ENCODE results near the gene OSBPL10. TPM values are rescaled to one million over a fixed set of nuclear protein-coding genes. Genes with fewer than 3 reads are reported as not detected.
"Not testable (repeated sequence)": the region's sequence is repeated elsewhere in the genome, so short reads cannot be mapped to it uniquely, and the experiment has no call there.

Gene OSBPL10
- total and polyA plus RNA-seq, 8 donors: 26.6 to 42.6 (median 38.6) TPM

DNA sequence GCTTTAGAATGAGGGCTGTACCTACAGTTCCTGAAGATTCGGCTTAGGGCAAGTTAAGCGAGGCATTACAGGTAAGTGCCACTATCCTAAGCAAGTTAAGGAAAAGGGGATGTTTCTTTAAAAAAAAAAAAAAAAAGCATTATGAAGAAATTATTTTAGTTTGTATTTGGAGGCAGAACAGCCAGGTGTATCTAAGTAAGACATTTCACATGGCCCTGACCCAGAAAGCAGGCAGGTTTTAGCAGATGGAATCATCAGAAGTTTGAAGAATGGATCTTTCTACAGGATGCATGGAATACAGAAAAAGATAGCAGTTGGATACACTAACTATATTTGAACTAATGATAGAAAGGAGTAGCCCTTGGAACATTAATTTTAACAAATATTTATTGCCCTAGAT, 105.6 kb downstream of the OSBPL10 start:
- no peak for DNase-seq
- H3K4me1 ChIP-seq: no peaks in the 10 kb centered on the region
- ATAC-seq: no peak
- no peak overlapping the region for H3K27ac ChIP-seq
- H3K4me3 ChIP-seq: no peak overlapping the region
- intact Hi-C loops (cut with DNase I): no loop called here
- no peaks in the 10 kb centered on the region for H3K9me3 ChIP-seq
- H3K36me3 ChIP-seq: no peaks in the 10 kb centered on the region
- H3K27me3 ChIP-seq: no peaks in the 10 kb centered on the region
- TF ChIP-seq, protein P1, sequence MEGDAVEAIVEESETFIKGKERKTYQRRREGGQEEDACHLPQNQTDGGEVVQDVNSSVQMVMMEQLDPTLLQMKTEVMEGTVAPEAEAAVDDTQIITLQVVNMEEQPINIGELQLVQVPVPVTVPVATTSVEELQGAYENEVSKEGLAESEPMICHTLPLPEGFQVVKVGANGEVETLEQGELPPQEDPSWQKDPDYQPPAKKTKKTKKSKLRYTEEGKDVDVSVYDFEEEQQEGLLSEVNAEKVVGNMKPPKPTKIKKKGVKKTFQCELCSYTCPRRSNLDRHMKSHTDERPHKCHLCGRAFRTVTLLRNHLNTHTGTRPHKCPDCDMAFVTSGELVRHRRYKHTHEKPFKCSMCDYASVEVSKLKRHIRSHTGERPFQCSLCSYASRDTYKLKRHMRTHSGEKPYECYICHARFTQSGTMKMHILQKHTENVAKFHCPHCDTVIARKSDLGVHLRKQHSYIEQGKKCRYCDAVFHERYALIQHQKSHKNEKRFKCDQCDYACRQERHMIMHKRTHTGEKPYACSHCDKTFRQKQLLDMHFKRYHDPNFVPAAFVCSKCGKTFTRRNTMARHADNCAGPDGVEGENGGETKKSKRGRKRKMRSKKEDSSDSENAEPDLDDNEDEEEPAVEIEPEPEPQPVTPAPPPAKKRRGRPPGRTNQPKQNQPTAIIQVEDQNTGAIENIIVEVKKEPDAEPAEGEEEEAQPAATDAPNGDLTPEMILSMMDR (IDR thresholded peaks at IDR 0.05): no peak

- no peak overlapping the region for H3K4me3 ChIP-seq
- TF ChIP-seq, protein P1 (IDR thresholded peaks at IDR 0.05): no peak
- H3K4me1 ChIP-seq: no peaks in the 10 kb centered on the region
- ATAC-seq (no peak), DNase-seq (no peak)
- H3K36me3 ChIP-seq: no peaks in the 10 kb centered on the region
- no peak overlapping the region for H3K27ac ChIP-seq
- H3K27me3 ChIP-seq: no peaks in the 10 kb centered on the region
- H3K9me3 ChIP-seq: no peaks in the 10 kb centered on the region
- intact Hi-C loops (cut with DNase I): no loop called here
Measured at GRCh38 chr3:31873254-31873820, 107.7 kb downstream of the OSBPL10 start.

- TF ChIP-seq, protein P1 (IDR thresholded peaks at IDR 0.05): no peak
- intact Hi-C loops (cut with DNase I): no loop called here
- no peak for DNase-seq
- H3K27ac ChIP-seq: no peak overlapping the region
- ATAC-seq: no peak
- no peaks in the 10 kb centered on the region for H3K27me3 ChIP-seq
- H3K36me3 ChIP-seq: no peaks in the 10 kb centered on the region
- H3K4me1 ChIP-seq: no peaks in the 10 kb centered on the region
- H3K4me3 ChIP-seq: no peak overlapping the region
- no peaks in the 10 kb centered on the region for H3K9me3 ChIP-seq
Measured at GRCh38 chr3:31871939-31872507, 109.0 kb downstream of the OSBPL10 start.

DNA sequence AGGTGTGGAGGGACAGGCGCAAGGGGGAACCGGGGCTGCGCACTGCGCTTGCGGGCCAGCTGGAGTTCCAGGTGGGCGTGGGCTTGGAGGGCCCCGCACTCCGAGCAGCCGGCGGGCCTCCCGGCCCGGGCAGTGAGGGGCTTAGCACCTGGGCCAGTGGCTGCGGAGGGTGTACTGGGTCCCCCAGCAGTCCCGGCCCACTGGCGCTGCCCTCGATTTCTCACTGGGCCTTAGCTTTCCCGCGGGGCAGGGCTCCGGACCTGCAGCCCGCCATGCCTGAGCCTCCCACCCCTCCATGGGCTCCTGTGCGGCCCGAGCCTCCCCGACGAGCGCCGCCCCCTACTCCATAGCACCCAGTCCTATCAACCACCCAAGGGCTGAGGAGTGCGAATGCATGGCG, 111.0 kb downstream of the OSBPL10 start:
- H3K9me3 ChIP-seq; intact Hi-C loops (cut with DNase I); ATAC-seq; H3K27ac ChIP-seq; H3K36me3 ChIP-seq; H3K27me3 ChIP-seq; H3K4me1 ChIP-seq; H3K4me3 ChIP-seq: not testable (repeated sequence)
- DNase-seq: peak in 1 of 4 donors; percentile 72

DNA sequence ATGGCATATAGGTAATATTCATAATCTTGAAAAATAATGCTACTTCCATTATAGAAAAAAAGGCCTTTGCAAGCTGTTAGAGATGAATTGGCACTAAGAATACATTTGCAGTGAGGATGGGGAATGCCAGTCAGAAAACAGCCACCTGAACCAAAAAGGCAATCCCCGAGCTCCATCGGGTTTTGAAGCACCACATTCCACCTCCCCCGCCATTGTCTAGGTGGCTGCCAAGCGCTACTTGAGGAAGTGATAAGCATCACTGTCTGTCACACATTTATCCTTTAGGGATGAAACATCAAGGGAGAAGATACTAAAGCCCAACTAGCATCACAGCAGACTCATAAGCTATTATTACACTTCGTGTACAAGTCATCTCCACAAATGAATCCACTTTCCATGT, 112.8 kb downstream of the OSBPL10 start:
- no peak for DNase-seq
- Histone ChIP-seq H3K4me1 (no peaks in the 10 kb centered on the region), H3K27me3 (no peaks in the 10 kb centered on the region), H3K4me3 (no peak overlapping the region), H3K27ac (no peak overlapping the region), H3K36me3 (no peaks in the 10 kb centered on the region), H3K9me3 (no peaks in the 10 kb centered on the region)
- intact Hi-C loops (cut with DNase I): no loop called here
- TF ChIP-seq, protein P1 (IDR thresholded peaks at IDR 0.05): no peak
- ATAC-seq: no peak
